Astrocyte (in vitro differentiated cells and primary cell): ENCODE data around the gene DLGAP1. TPM values are rescaled to one million over a fixed set of nuclear protein-coding genes. Genes with fewer than 3 reads are reported as not detected.

Experiments used
- DNase-seq: peaks from one replicate; pipeline ENCODE4 v3.0.0-alpha.2; 2010; ENCODE audit warnings: low read depth
- FAIRE-seq: peaks from 2 replicates; lab custom pipeline; 2011; peaks lifted over from hg19 to GRCh38; lab: Jason Lieb, UNC
- H2AFZ ChIP-seq: 2 replicates; pipeline ENCODE4 v1.6.0; 2012; ENCODE audit warnings: low read depth, low read length, inconsistent platforms
- H3K27ac ChIP-seq: 2 replicates; pipeline ENCODE4 v1.5.1; 2011; ENCODE audit warnings: low read depth, low read length, inconsistent platforms
- H3K27me3 ChIP-seq: 2 replicates; pipeline ENCODE4 v1.6.0; 2011; ENCODE audit warnings: low read length, inconsistent platforms; ENCODE audit not compliant: insufficient read depth
- H3K36me3 ChIP-seq: 2 replicates; pipeline ENCODE4 v1.5.1; 2011; ENCODE audit warnings: low read length, inconsistent platforms; ENCODE audit not compliant: insufficient read depth
- H3K4me1 ChIP-seq: 2 replicates; pipeline ENCODE4 v1.5.1; 2011; ENCODE audit warnings: low read length, inconsistent platforms; ENCODE audit not compliant: insufficient read depth
- H3K4me2 ChIP-seq: 2 replicates; pipeline ENCODE4 v1.6.0; 2012; ENCODE audit warnings: low read length, inconsistent platforms
- H3K4me3 ChIP-seq: 2 replicates; pipeline ENCODE4 v1.5.1; 2011; ENCODE audit warnings: low read depth, mild to moderate bottlenecking, low read length, inconsistent platforms; ENCODE audit not compliant: insufficient read depth
- H3K79me2 ChIP-seq: 2 replicates; pipeline ENCODE4 v1.6.0; 2012; ENCODE audit warnings: mild to moderate bottlenecking, low read length, inconsistent platforms; ENCODE audit not compliant: insufficient read depth
- H3K9ac ChIP-seq: 2 replicates; pipeline ENCODE4 v1.6.0; 2012; ENCODE audit warnings: mild to moderate bottlenecking, low read length, inconsistent platforms
- H3K9me3 ChIP-seq: 2 replicates; pipeline ENCODE4 v1.5.1; 2012; ENCODE audit warnings: low read depth, mild to moderate bottlenecking, low read length, inconsistent platforms; ENCODE audit not compliant: insufficient read depth
- H4K20me1 ChIP-seq: 2 replicates; pipeline ENCODE4 v1.6.0; 2012; ENCODE audit warnings: low read length, inconsistent platforms; ENCODE audit not compliant: insufficient read depth
- H3K27ac Mint-ChIP-seq: one replicate; pipeline ENCODE4 v1.8.0; 2021; ENCODE audit warnings: mild to moderate bottlenecking, mixed read lengths; ENCODE audit not compliant: unreplicated experiment
- H3K27me3 Mint-ChIP-seq: one replicate; pipeline ENCODE4 v1.8.0; 2021; ENCODE audit warnings: low read depth, mixed read lengths; ENCODE audit not compliant: unreplicated experiment
- H3K36me3 Mint-ChIP-seq: one replicate; pipeline ENCODE4 v1.8.0; 2021; ENCODE audit warnings: low read depth, mixed read lengths; ENCODE audit not compliant: unreplicated experiment
- H3K4me1 Mint-ChIP-seq: one replicate; pipeline ENCODE4 v1.8.0; 2021; ENCODE audit warnings: low read depth, mixed read lengths; ENCODE audit not compliant: unreplicated experiment
- H3K4me3 Mint-ChIP-seq: one replicate; pipeline ENCODE4 v1.8.0; 2021; ENCODE audit warnings: mild to moderate bottlenecking, moderate library complexity, mixed read lengths; ENCODE audit not compliant: unreplicated experiment
- H3K9me3 Mint-ChIP-seq: one replicate; pipeline ENCODE4 v1.8.0; 2021; ENCODE audit warnings: mild to moderate bottlenecking, mixed read lengths; ENCODE audit not compliant: unreplicated experiment
- EZH2 ChIP-seq: IDR thresholded peaks from 2 replicates; pipeline ENCODE4 v1.6.1; 2012; ENCODE audit warnings: mild to moderate bottlenecking, low read length, inconsistent platforms; ENCODE audit not compliant: insufficient read depth
- total RNA-seq: library from RNA; stranded (reverse); gene quantifications from 2 replicates; pipeline ENCODE4 v1.2.1, GENCODE V29; 2021
- TF ChIP-seq, protein P1 (sequence below): IDR thresholded peaks from 2 replicates; pipeline ENCODE4 v1.5.1; 2011; ENCODE audit warnings: low read depth, mild to moderate bottlenecking, inconsistent platforms, low read length, moderate library complexity; ENCODE audit not compliant: insufficient read depth

The DLGAP1 gene
- total RNA-seq, 1 donor from 2014 or later: 2.3 TPM

DNA sequence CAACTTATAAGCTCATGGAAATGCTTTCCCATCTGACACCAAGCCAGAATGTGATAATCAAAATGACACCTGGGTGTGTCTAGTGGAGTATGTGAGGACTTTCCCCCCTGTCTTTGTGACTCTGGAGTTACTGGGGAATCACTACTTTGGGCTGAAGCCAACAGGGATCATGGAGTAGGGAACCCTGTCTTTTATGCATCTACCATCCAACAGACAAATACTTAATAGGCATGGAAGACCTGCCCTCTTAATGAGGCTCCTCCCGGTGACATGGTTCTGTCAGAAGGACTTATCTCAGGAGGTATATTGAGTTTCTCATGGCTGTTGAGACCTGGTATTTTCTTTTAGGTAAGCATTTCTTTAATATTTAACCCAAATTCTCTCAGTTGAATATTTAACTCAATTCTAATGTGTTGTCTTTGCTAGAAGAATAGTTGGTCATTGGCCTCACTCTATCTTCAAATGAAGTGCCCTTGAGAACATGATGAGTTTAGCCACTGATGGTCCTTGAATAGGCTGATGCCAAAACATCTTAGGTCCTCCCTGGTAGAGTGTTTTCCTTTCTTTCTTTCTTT is 963.0 kb downstream of the DLGAP1 start:
- Mint-ChIP-seq H3K4me3 (no peak overlapping the region), H3K27ac (no peak overlapping the region), H3K4me1 (no peaks in the 10 kb centered on the region), H3K36me3 (no peaks in the 10 kb centered on the region), H3K9me3 (no peaks in the 10 kb centered on the region), H3K27me3 (no peaks in the 10 kb centered on the region)
- H3K4me3 ChIP-seq: no peak overlapping the region
- H2AFZ ChIP-seq: no peak overlapping the region
- no peak overlapping the region for H3K4me2 ChIP-seq
- DNase-seq (no peak), FAIRE-seq (no peak)
- no peaks in the 10 kb centered on the region for H3K79me2 ChIP-seq
- H3K27me3 ChIP-seq: no peaks in the 10 kb centered on the region
- H3K27ac ChIP-seq: no peak overlapping the region
- TF ChIP-seq EZH2: no peak
- TF ChIP-seq, protein P1, sequence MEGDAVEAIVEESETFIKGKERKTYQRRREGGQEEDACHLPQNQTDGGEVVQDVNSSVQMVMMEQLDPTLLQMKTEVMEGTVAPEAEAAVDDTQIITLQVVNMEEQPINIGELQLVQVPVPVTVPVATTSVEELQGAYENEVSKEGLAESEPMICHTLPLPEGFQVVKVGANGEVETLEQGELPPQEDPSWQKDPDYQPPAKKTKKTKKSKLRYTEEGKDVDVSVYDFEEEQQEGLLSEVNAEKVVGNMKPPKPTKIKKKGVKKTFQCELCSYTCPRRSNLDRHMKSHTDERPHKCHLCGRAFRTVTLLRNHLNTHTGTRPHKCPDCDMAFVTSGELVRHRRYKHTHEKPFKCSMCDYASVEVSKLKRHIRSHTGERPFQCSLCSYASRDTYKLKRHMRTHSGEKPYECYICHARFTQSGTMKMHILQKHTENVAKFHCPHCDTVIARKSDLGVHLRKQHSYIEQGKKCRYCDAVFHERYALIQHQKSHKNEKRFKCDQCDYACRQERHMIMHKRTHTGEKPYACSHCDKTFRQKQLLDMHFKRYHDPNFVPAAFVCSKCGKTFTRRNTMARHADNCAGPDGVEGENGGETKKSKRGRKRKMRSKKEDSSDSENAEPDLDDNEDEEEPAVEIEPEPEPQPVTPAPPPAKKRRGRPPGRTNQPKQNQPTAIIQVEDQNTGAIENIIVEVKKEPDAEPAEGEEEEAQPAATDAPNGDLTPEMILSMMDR: no peak
- H3K36me3 ChIP-seq: no peaks in the 10 kb centered on the region
- H4K20me1 ChIP-seq: no peaks in the 10 kb centered on the region
- no peaks in the 10 kb centered on the region for H3K9me3 ChIP-seq
- no peaks in the 10 kb centered on the region for H3K4me1 ChIP-seq
- H3K9ac ChIP-seq: no peak overlapping the region

- Mint-ChIP-seq H3K4me1 (no peaks in the 10 kb centered on the region), H3K27ac (no peak overlapping the region), H3K9me3 (no peaks in the 10 kb centered on the region), H3K27me3 (no peaks in the 10 kb centered on the region), H3K4me3 (no peak overlapping the region), H3K36me3 (no peaks in the 10 kb centered on the region)
- H3K4me2 ChIP-seq: no peak overlapping the region
- H3K36me3 ChIP-seq: no peaks in the 10 kb centered on the region
- H3K4me3 ChIP-seq: no peak overlapping the region
- H3K27ac ChIP-seq: no peak overlapping the region
- H2AFZ ChIP-seq: no peak overlapping the region
- H3K79me2 ChIP-seq: no peaks in the 10 kb centered on the region
- no peaks in the 10 kb centered on the region for H3K4me1 ChIP-seq
- H3K9ac ChIP-seq: no peak overlapping the region
- H3K9me3 ChIP-seq: no peaks in the 10 kb centered on the region
- DNase-seq (no peak), FAIRE-seq (no peak)
- TF ChIP-seq EZH2: no peak
- TF ChIP-seq, protein P1: no peak
- H4K20me1 ChIP-seq: no peaks in the 10 kb centered on the region
- no peaks in the 10 kb centered on the region for H3K27me3 ChIP-seq
Observed at GRCh38 chr18:3489462-3489861, 965.6 kb downstream of the DLGAP1 start.

GRCh38 chr18:3486512-3486911 is 968.6 kb downstream of the DLGAP1 start:
- Histone ChIP-seq H3K27ac (no peak overlapping the region), H3K79me2 (no peaks in the 10 kb centered on the region), H2AFZ (no peak overlapping the region), H3K4me2 (no peak overlapping the region), H3K4me3 (no peak overlapping the region), H3K27me3 (no peaks in the 10 kb centered on the region), H3K4me1 (no peaks in the 10 kb centered on the region), H3K9me3 (no peaks in the 10 kb centered on the region), H3K36me3 (no peaks in the 10 kb centered on the region), H3K9ac (no peak overlapping the region), H4K20me1 (no peaks in the 10 kb centered on the region)
- Mint-ChIP-seq H3K27me3 (no peaks in the 10 kb centered on the region), H3K9me3 (no peaks in the 10 kb centered on the region), H3K4me3 (no peak overlapping the region), H3K36me3 (no peaks in the 10 kb centered on the region), H3K4me1 (peaks cover 5% of the 10 kb centered on the region), H3K27ac (no peak overlapping the region)
- TF ChIP-seq, protein P1: no peak
- no peak for TF ChIP-seq EZH2
- FAIRE-seq (no peak), DNase-seq (no peak)
